T-helper 17 cell (primary cell): ENCODE results near the gene PRKRA. TPM values are rescaled to one million over a fixed set of nuclear protein-coding genes. Genes with fewer than 3 reads are reported as not detected.
"Not testable (repeated sequence)": the region's sequence is repeated elsewhere in the genome, so short reads cannot be mapped to it uniquely, and the experiment has no call there.

Experiments used
- ATAC-seq: fragments of 150-1000 bp; cut with Tn5 transposase; 2 replicates; pipeline ENCODE4 v1.10.0; 2021; ENCODE audit warnings: mild to moderate bottlenecking, moderate library complexity
- DNase-seq, 3 donors: peaks; one replicate each; pipeline versions ENCODE4 v3.0.0 to v3.0.0-alpha.2; 2020 to 2021
- H3K9me3 ChIP-seq: one replicate; pipeline ENCODE4 v1.7.0; 2013; ENCODE audit warnings: low read length, mild to moderate bottlenecking; ENCODE audit not compliant: control insufficient read depth, poor library complexity, severe bottlenecking
- H3K27ac Mint-ChIP-seq: one replicate; pipeline ENCODE4 v1.8.0; 2022; ENCODE audit warnings: mild to moderate bottlenecking, moderate library complexity, mixed read lengths
- H3K27me3 Mint-ChIP-seq: one replicate; pipeline ENCODE4 v1.8.0; 2022; ENCODE audit warnings: mixed read lengths
- H3K36me3 Mint-ChIP-seq: one replicate; pipeline ENCODE4 v1.8.0; 2022; ENCODE audit warnings: low read depth, mixed read lengths
- H3K4me1 Mint-ChIP-seq: one replicate; pipeline ENCODE4 v1.8.0; 2022; ENCODE audit warnings: mild to moderate bottlenecking, mixed read lengths
- H3K4me3 Mint-ChIP-seq: one replicate; pipeline ENCODE4 v1.8.0; 2022; ENCODE audit warnings: mild to moderate bottlenecking, moderate library complexity, mixed read lengths
- total RNA-seq, 4 donors: library from RNA in 2 of 4; stranded (reverse) in 2 of 4; gene quantifications; one replicate each; pipeline ENCODE4 v1.2.3 and lab custom pipeline; 2022 to 2026

PRKRA gene
- total RNA-seq, 2 donors from 2014 or later: 110 to 119 TPM

- H3K27me3 Mint-ChIP-seq: no peaks in the 10 kb centered on the region
- peak overlapping the region; percentile 93 for H3K4me3 Mint-ChIP-seq
- peaks cover 28% of the 10 kb centered on the region for H3K4me1 Mint-ChIP-seq
- peak overlapping the region; percentile 92 for H3K27ac Mint-ChIP-seq
- ATAC-seq: no peak
- no peak for DNase-seq
- H3K9me3 ChIP-seq: no peaks in the 10 kb centered on the region
- peaks cover 5% of the 10 kb centered on the region for H3K36me3 Mint-ChIP-seq
Observed at GRCh38 chr2:178449700-178450523, 1.1 kb downstream of the PRKRA start.

- Mint-ChIP-seq H3K27ac (peak overlapping the region; percentile 92), H3K4me1 (peaks cover 29% of the 10 kb centered on the region), H3K27me3 (no peaks in the 10 kb centered on the region), H3K4me3 (peak overlapping the region; percentile 72), H3K36me3 (peaks cover 6% of the 10 kb centered on the region)
- DNase-seq (no peak), ATAC-seq (no peak)
- H3K9me3 ChIP-seq: no peaks in the 10 kb centered on the region
Observed at GRCh38 chr2:178448968-178449661, 1.9 kb downstream of the PRKRA start.

GRCh38 chr2:178441426-178441825 lies 9.5 kb downstream of the PRKRA start:
- Mint-ChIP-seq H3K4me3 (no peak overlapping the region), H3K4me1 (peaks cover 13% of the 10 kb centered on the region), H3K27ac (no peak overlapping the region), H3K27me3 (no peaks in the 10 kb centered on the region), H3K36me3 (peaks cover 16% of the 10 kb centered on the region)
- no peaks in the 10 kb centered on the region for H3K9me3 ChIP-seq
- ATAC-seq: no peak
- DNase-seq: no peak

GRCh38 chr2:178436662-178437061 lies 14.3 kb downstream of the PRKRA start:
- H3K27me3 Mint-ChIP-seq: no peaks in the 10 kb centered on the region
- H3K4me1 Mint-ChIP-seq: peaks cover 11% of the 10 kb centered on the region
- no peak overlapping the region for H3K27ac Mint-ChIP-seq
- H3K9me3 ChIP-seq: no peaks in the 10 kb centered on the region
- H3K36me3 Mint-ChIP-seq: peaks cover 15% of the 10 kb centered on the region
- DNase-seq (no peak), ATAC-seq (no peak)
- no peak overlapping the region for H3K4me3 Mint-ChIP-seq

- no peak for DNase-seq
- H3K4me1 Mint-ChIP-seq: no peaks in the 10 kb centered on the region
- H3K27ac Mint-ChIP-seq: no peak overlapping the region
Observed at GRCh38 chr2:178429336-178429735, 21.6 kb downstream of the PRKRA start.

GRCh38 chr2:178428396-178428806 lies 22.6 kb downstream of the PRKRA start:
- Mint-ChIP-seq H3K27me3 (no peaks in the 10 kb centered on the region), H3K27ac (no peak overlapping the region), H3K4me1 (no peaks in the 10 kb centered on the region), H3K36me3 (peaks cover 15% of the 10 kb centered on the region), H3K4me3 (no peak overlapping the region)
- H3K9me3 ChIP-seq: no peaks in the 10 kb centered on the region
- ATAC-seq (no peak), DNase-seq (no peak)

More at GRCh38 chr2:178429336-178429735, 21.6 kb downstream of the PRKRA start:
- peak overlapping the region; percentile 62 for H3K4me3 Mint-ChIP-seq
- H3K27me3 Mint-ChIP-seq: no peaks in the 10 kb centered on the region
- H3K36me3 Mint-ChIP-seq: peaks cover 15% of the 10 kb centered on the region
- peak; percentile 28 for ATAC-seq
- no peaks in the 10 kb centered on the region for H3K9me3 ChIP-seq

GRCh38 chr2:178427458-178427857 lies 23.5 kb downstream of the PRKRA start:
- Mint-ChIP-seq H3K27ac (no peak overlapping the region), H3K4me1 (no peaks in the 10 kb centered on the region), H3K36me3 (peaks cover 15% of the 10 kb centered on the region), H3K4me3 (no peak overlapping the region), H3K27me3 (no peaks in the 10 kb centered on the region)
- DNase-seq (no peak), ATAC-seq (no peak)
- no peaks in the 10 kb centered on the region for H3K9me3 ChIP-seq

GRCh38 chr2:178426388-178426787 lies 24.6 kb downstream of the PRKRA start:
- no peak for ATAC-seq
- Mint-ChIP-seq H3K27ac (no peak overlapping the region), H3K4me3 (no peak overlapping the region), H3K27me3 (no peaks in the 10 kb centered on the region), H3K4me1 (no peaks in the 10 kb centered on the region), H3K36me3 (peaks cover 15% of the 10 kb centered on the region)
- no peak for DNase-seq
- H3K9me3 ChIP-seq: no peaks in the 10 kb centered on the region

- Mint-ChIP-seq H3K4me1 (no peaks in the 10 kb centered on the region), H3K4me3 (no peak overlapping the region), H3K27me3 (no peaks in the 10 kb centered on the region), H3K27ac (no peak overlapping the region), H3K36me3 (peaks cover 12% of the 10 kb centered on the region)
- DNase-seq (no peak), ATAC-seq (no peak)
- H3K9me3 ChIP-seq: no peaks in the 10 kb centered on the region
Observed at GRCh38 chr2:178425255-178425827, 25.6 kb downstream of the PRKRA start.

- H3K4me1 Mint-ChIP-seq, H3K9me3 ChIP-seq, H3K27ac Mint-ChIP-seq, H3K4me3 Mint-ChIP-seq, H3K27me3 Mint-ChIP-seq, ATAC-seq, H3K36me3 Mint-ChIP-seq, DNase-seq: not testable (repeated sequence)
Observed at GRCh38 chr2:178423746-178424145, 27.2 kb downstream of the PRKRA start.

- ATAC-seq: no peak
- H3K36me3 Mint-ChIP-seq: peaks cover 3% of the 10 kb centered on the region
- no peaks in the 10 kb centered on the region for H3K9me3 ChIP-seq
Observed at GRCh38 chr2:178422097-178422496, 28.9 kb downstream of the PRKRA start.

GRCh38 chr2:178420463-178420999 lies 30.4 kb downstream of the PRKRA start:
- Mint-ChIP-seq H3K36me3 (no peaks in the 10 kb centered on the region), H3K4me1 (peaks cover 4% of the 10 kb centered on the region)

More at GRCh38 chr2:178422097-178422496, 28.9 kb downstream of the PRKRA start:
- no peak overlapping the region for H3K4me3 Mint-ChIP-seq
- H3K27me3 Mint-ChIP-seq: no peaks in the 10 kb centered on the region
- no peak overlapping the region for H3K27ac Mint-ChIP-seq
- DNase-seq: no peak
- no peaks in the 10 kb centered on the region for H3K4me1 Mint-ChIP-seq

GRCh38 chr2:178419123-178419522 lies 31.9 kb downstream of the PRKRA start:
- no peaks in the 10 kb centered on the region for H3K9me3 ChIP-seq
- no peaks in the 10 kb centered on the region for H3K27me3 Mint-ChIP-seq
- no peak for ATAC-seq
- H3K36me3 Mint-ChIP-seq: no peaks in the 10 kb centered on the region
- no peak overlapping the region for H3K4me3 Mint-ChIP-seq
- DNase-seq: no peak
- H3K4me1 Mint-ChIP-seq: peaks cover 14% of the 10 kb centered on the region
- H3K27ac Mint-ChIP-seq: no peak overlapping the region

More at GRCh38 chr2:178420463-178420999, 30.4 kb downstream of the PRKRA start:
- DNase-seq (no peak), ATAC-seq (no peak)
- no peak overlapping the region for H3K4me3 Mint-ChIP-seq
- H3K27me3 Mint-ChIP-seq: no peaks in the 10 kb centered on the region
- no peaks in the 10 kb centered on the region for H3K9me3 ChIP-seq
- H3K27ac Mint-ChIP-seq: no peak overlapping the region
